Myocyte (in vitro differentiated cells): ENCODE data around the gene NPB. TPM values are rescaled to one million over a fixed set of nuclear protein-coding genes. Genes with fewer than 3 reads are reported as not detected.
A peak's percentile ranks its signal among the peaks of the same experiment; 100 is the strongest.
"Not testable (repeated sequence)": the region's sequence is repeated elsewhere in the genome, so short reads cannot be mapped to it uniquely, and the experiment has no call there.

Experiments
- DNase-seq: peaks from one replicate; pipeline ENCODE4 v3.0.0-alpha.2; 2012; ENCODE audit warnings: low read depth
- total RNA-seq: library from RNA; depleted of rRNA; stranded (reverse); fragments of >200 nt; gene quantifications from 2 replicates; pipeline ENCODE4 v1.2.3, GENCODE V29; 2014

The NPB gene
- total RNA-seq, 1 donor from 2014 or later: 1.3 TPM

GRCh38 chr17:81911969-81912368, 9.9 kb downstream of the NPB start:
- no peak for DNase-seq

- DNase-seq: no peak
Measured at GRCh38 chr17:81912441-81913309, 10.6 kb downstream of the NPB start.

GRCh38 chr17:81913394-81914102, 11.5 kb downstream of the NPB start:
- no peak for DNase-seq

GRCh38 chr17:81914103-81914850, 12.2 kb downstream of the NPB start:
- DNase-seq: no peak

GRCh38 chr17:81915331-81915730, 13.3 kb downstream of the NPB start:
- no peak for DNase-seq

GRCh38 chr17:81916234-81917001, 14.4 kb downstream of the NPB start:
- peak; percentile 68 for DNase-seq

- DNase-seq: peak; percentile 77
Measured at GRCh38 chr17:81917565-81918332, 15.7 kb downstream of the NPB start, which contains the start of gene SIRT7. TSS of gene SIRT7 (minus strand) at chr17:81918176. CDS start at chr17:81918131, 45 bp downstream.

GRCh38 chr17:81918333-81918669, 16.3 kb downstream of the NPB start:
- DNase-seq: not testable (repeated sequence)

- DNase-seq: no peak
Measured at GRCh38 chr17:81918832-81919545, 17.0 kb downstream of the NPB start.

- no peak for DNase-seq
Measured at GRCh38 chr17:81920612-81921536, 18.8 kb downstream of the NPB start.

GRCh38 chr17:81921537-81921862, 19.5 kb downstream of the NPB start:
- DNase-seq: no peak

GRCh38 chr17:81921996-81922565, 20.0 kb downstream of the NPB start:
- DNase-seq: no peak

- DNase-seq: no peak
Measured at GRCh38 chr17:81922566-81923301, 20.7 kb downstream of the NPB start.

- peak; percentile 91 for DNase-seq
Measured at GRCh38 chr17:81923302-81924260, 21.5 kb downstream of the NPB start.

GRCh38 chr17:81924557-81925532, 22.8 kb downstream of the NPB start:
- no peak for DNase-seq
